GM12878 (cell line): ENCODE measurements around the gene PLCXD1. TPM values are rescaled to one million over a fixed set of nuclear protein-coding genes. Genes with fewer than 3 reads are reported as not detected.

Experiments
- ATAC-seq: fragments of 200-7000 bp; cut with Tn5 transposase; 3 replicates; pipeline ENCODE4 v1.9.1; 2020; ENCODE audit warnings: mild to moderate bottlenecking, moderate library complexity
- BruUV-seq: library from RNA; stranded (reverse); fragments of 400-500 nt; replicated peaks from 2 replicates; lab custom pipeline; 2021; lab: Mats Ljungman, UMichigan
- CTCF ChIA-PET: fragments of 300-600 bp; sonication (Branson Sonifier 250); formaldehyde crosslinking; extraction: SDS; loops from one replicate; lab custom pipeline; 2021; ENCODE audit warnings: inconsistent platforms; lab: Yijun Ruan, JAX
- POLR2A ChIA-PET: fragments of 350-600 bp; formaldehyde crosslinking; extraction: SDS; loops from one replicate; lab custom pipeline; 2021; ENCODE audit warnings: inconsistent platforms; lab: Charles Lee
- RAD21 ChIA-PET: fragments of 300-600 bp; sonication (Branson Sonifier 250); formaldehyde crosslinking; loops from one replicate; lab custom pipeline; 2023; ENCODE audit warnings: antibody characterized with exemption; ENCODE audit not compliant: unreplicated experiment; lab: Charles Lee
- SMC1A ChIA-PET: fragments of 300-600 bp; sonication (Branson Sonifier 250); formaldehyde crosslinking; loops from one replicate; lab custom pipeline; 2023; ENCODE audit not compliant: unreplicated experiment, uncharacterized antibody; lab: Charles Lee
- DNase-seq: peaks from one replicate; pipeline ENCODE4 v3.0.0-alpha.2; 2011; ENCODE audit warnings: low read depth, low spot score
- FAIRE-seq: peaks from 3 replicates; lab custom pipeline; 2011; peaks lifted over from hg19 to GRCh38; lab: Jason Lieb, UNC
- H2AFZ ChIP-seq: 2 replicates; pipeline ENCODE4 v1.6.0; 2011; ENCODE audit warnings: low read depth, low read length, control low read depth; ENCODE audit not compliant: control insufficient read depth
- H3K27ac ChIP-seq: 2 replicates; pipeline ENCODE4 v1.5.1; 2011; ENCODE audit warnings: control low read depth; ENCODE audit not compliant: control insufficient read depth, insufficient read depth
- H3K27me3 ChIP-seq, 2 experiments: replicated peaks in 1 of 2; 2 replicates each; pipeline versions ENCODE4 v1.6.0 to v1.6.1; 2011; ENCODE audit warnings: low read length in 1 of 2; ENCODE audit not compliant: control insufficient read depth in 2 of 2, insufficient read depth in 2 of 2
- H3K36me3 ChIP-seq, 2 experiments: 2 replicates each; pipeline ENCODE4 v1.5.1; 2011; ENCODE audit warnings: low read length in 1 of 2; ENCODE audit not compliant: control insufficient read depth in 2 of 2, insufficient read depth in 2 of 2
- H3K4me1 ChIP-seq: 2 replicates; pipeline ENCODE4 v1.6.1; 2011; ENCODE audit warnings: mild to moderate bottlenecking, low read length, moderate library complexity, mixed read lengths; ENCODE audit not compliant: control insufficient read depth, insufficient read depth
- H3K4me2 ChIP-seq: 2 replicates; pipeline ENCODE4 v1.6.0; 2011; ENCODE audit warnings: control low read depth; ENCODE audit not compliant: control insufficient read depth, insufficient read depth
- H3K4me3 ChIP-seq: fragments of 200-600 bp; sonication (generic); 2 replicates; pipeline ENCODE4 v1.5.1; 2016
- H3K79me2 ChIP-seq: 2 replicates; pipeline ENCODE4 v1.6.0; 2011; ENCODE audit warnings: low read length; ENCODE audit not compliant: control insufficient read depth, insufficient read depth
- H3K9ac ChIP-seq: 2 replicates; pipeline ENCODE4 v1.8.0; 2011; ENCODE audit warnings: low read length, control low read depth, mixed read lengths; ENCODE audit not compliant: control insufficient read depth, insufficient read depth
- H3K9me3 ChIP-seq: replicated peaks from 3 replicates; pipeline ENCODE4 v1.5.1; 2011; ENCODE audit warnings: mild to moderate bottlenecking, low read length; ENCODE audit not compliant: control insufficient read depth, insufficient read depth
- H4K20me1 ChIP-seq: 2 replicates; pipeline ENCODE4 v1.6.0; 2011; ENCODE audit not compliant: control insufficient read depth, insufficient read depth
- E2F8 ChIP-seq: fragments of 450-650 bp; IDR thresholded peaks from 2 replicates; pipeline ENCODE4 v1.6.1; 2018; ENCODE audit warnings: mild to moderate bottlenecking, low read depth, moderate library complexity; ENCODE audit not compliant: partially characterized antibody
- FOXK2 ChIP-seq: fragments of 450-650 bp; IDR thresholded peaks from 2 replicates; pipeline ENCODE4 v1.6.1; 2017; ENCODE audit warnings: mild to moderate bottlenecking, moderate library complexity
- FOXM1 ChIP-seq: IDR thresholded peaks from 2 replicates; pipeline ENCODE4 v1.6.1; 2012; ENCODE audit warnings: low read depth, mild to moderate bottlenecking, inconsistent platforms, low read length, moderate library complexity
- HDAC6 ChIP-seq: fragments of 200-600 bp; sonication (generic); IDR thresholded peaks from one replicate; pipeline ENCODE4 v1.8.0; 2017; ENCODE audit warnings: antibody characterized with exemption; ENCODE audit not compliant: unreplicated experiment
- NFYB ChIP-seq: IDR thresholded peaks from 2 replicates; pipeline ENCODE4 v1.6.1; 2011; ENCODE audit warnings: low read depth, mild to moderate bottlenecking, low read length, improper control_type of control experiment, moderate library complexity; ENCODE audit not compliant: insufficient read depth
- PML ChIP-seq: IDR thresholded peaks from 2 replicates; pipeline ENCODE4 v1.6.1; 2012; ENCODE audit warnings: low read length, inconsistent platforms
- STAT3 ChIP-seq: IDR thresholded peaks from 2 replicates; pipeline ENCODE4 v1.6.1; 2011; ENCODE audit warnings: low read depth, low read length, improper control_type of control experiment
- TBL1XR1 ChIP-seq: IDR thresholded peaks from 2 replicates; pipeline ENCODE4 v1.6.1; 2012; ENCODE audit warnings: low read depth, low read length, improper control_type of control experiment
- YBX1 ChIP-seq: fragments of 450-650 bp; IDR thresholded peaks from 2 replicates; pipeline ENCODE4 v1.6.1; 2016; ENCODE audit warnings: antibody characterized with exemption
- ZNF207 ChIP-seq: fragments of 450-650 bp; IDR thresholded peaks from 2 replicates; pipeline ENCODE4 v1.6.1; 2014; ENCODE audit warnings: antibody characterized with exemption, mild to moderate bottlenecking, borderline replicate concordance
- WGBS: methylation state at CpG from one replicate; pipeline ENCODE4 v1.1.6; 2016; ENCODE audit warnings: low lambda C conversion rate; ENCODE audit not compliant: insufficient replicate concordance, insufficient coverage; ENCODE audit errors: missing lambda C conversion rate; 5-methylcytosine and 5-hydroxymethylcytosine counted together
- in situ Hi-C: fragments of 300-500 bp; cut with MboI; formaldehyde crosslinking; loops from 9 replicates; pipeline ENCODE4 v1.14.3; 2018; ENCODE audit warnings: mixed read lengths
- intact Hi-C: fragments of 100-400 bp; cut with micrococcal nuclease; formaldehyde crosslinking; loops from one replicate; pipeline ENCODE4 v1.14.2; 2022; ENCODE audit not compliant: unreplicated experiment
- polyA plus RNA-seq, 11 experiments: library from polyadenylated mRNA; depleted of rRNA in 4 of 11; unstranded in 6 of 11; stranded (reverse) in 5 of 11; fragments of >200 nt; fragmentation: Nextera tagmentation in 4 of 11; fragmentation: Illumina TruSeq in 1 of 11; extraction: Ambion mirVana in 4 of 11; extraction: Trizol in 1 of 11; gene quantifications; 1 replicate in 1 of 11; 2 replicates in 10 of 11; pipeline versions ENCODE4 v1.2.1 to v1.2.3, GENCODE V29; 2011 to 2016; ENCODE audit warnings: inconsistent platforms in 2 of 11, missing spikeins in 2 of 11, low read depth in 1 of 11
- total RNA-seq, 4 experiments: library from RNA; depleted of rRNA in 3 of 4; stranded (reverse); fragments of >200 nt in 3 of 4; fragmentation: Illumina TruSeq in 1 of 4; extraction: Trizol in 1 of 4; gene quantifications; 2 replicates each; pipeline versions ENCODE4 v1.2.1 to v1.2.3, GENCODE V29; 2013 to 2021

The PLCXD1 gene
- total and polyA plus RNA-seq, 10 of the 15 experiments (the other 5 are each of a cell fraction or from before 2014, with no cell fraction given) = 2.4 to 49.7 (median 18.0) TPM

GRCh38 chrX:287670-288069 lies 6.5 kb downstream of the PLCXD1 start:
- ChIA-PET RAD21 (no interaction called here), POLR2A (no interaction called here), CTCF (no interaction called here), SMC1A (no interaction called here)
- Histone ChIP-seq H3K4me2 (no peak overlapping the region), H3K27ac (no peak overlapping the region), H3K9ac (no peak overlapping the region), H3K27me3 (no peaks in the 10 kb centered on the region), H3K79me2 (no peaks in the 10 kb centered on the region; the same call in 1 of the 2 replicates), H3K36me3 (peaks cover 18 to 19% of the 10 kb centered on the region in 2 experiments; a peak in 3 of 4 replicates), H3K9me3 (peaks cover 1% of the 10 kb centered on the region; the same call in 1 of the 3 replicates), H3K4me1 (peaks cover 6% of the 10 kb centered on the region; the same call in 1 of the 2 replicates), H3K4me3 (no peak overlapping the region), H2AFZ (no peak overlapping the region), H4K20me1 (no peaks in the 10 kb centered on the region)
- ATAC-seq (no peak), DNase-seq (no peak), FAIRE-seq (no peak)
- intact Hi-C loops (no loop called here), in situ Hi-C loops (no loop called here)
- BruUV-seq = no TSS peak
- 68% methylated on average over 7 of the region's 7 CpGs for WGBS
- no peak for TF ChIP-seq FOXM1
- TF ChIP-seq FOXK2 = no peak
- TF ChIP-seq PML = no peak
- no peak for TF ChIP-seq STAT3
- TF ChIP-seq TBL1XR1 = no peak
- no peak for TF ChIP-seq YBX1
- no peak for TF ChIP-seq HDAC6
- TF ChIP-seq ZNF207 = no peak
- no peak for TF ChIP-seq NFYB
- TF ChIP-seq E2F8 = no peak
